Epithelial cell of proximal tubule (primary cell): ENCODE data around the gene RNF223. TPM values are rescaled to one million over a fixed set of nuclear protein-coding genes. Genes with fewer than 3 reads are reported as not detected.
A peak's percentile ranks its signal among the peaks of the same experiment; 100 is the strongest.

Source experiments
- DNase-seq: peaks from one replicate; pipeline ENCODE4 v3.0.0-alpha.2; 2011; ENCODE audit warnings: low read depth
- H3K4me3 ChIP-seq: 2 replicates; pipeline ENCODE4 v1.5.1; 2011; ENCODE audit warnings: low read depth, mild to moderate bottlenecking, low read length
- total RNA-seq: library from RNA; depleted of rRNA; stranded (reverse); fragments of >200 nt; gene quantifications from 2 replicates; pipeline ENCODE4 v1.2.3, GENCODE V29; 2015
- TF ChIP-seq, protein P1 (sequence below): conservative IDR thresholded peaks from 2 replicates; pipeline ENCODE4 v1.5.1; 2012; ENCODE audit warnings: low read depth, mild to moderate bottlenecking, low read length

RNF223 gene
- total RNA-seq, 1 donor from 2014 or later: 1.6 TPM

GRCh38 chr1:1041873-1042272 is 32.2 kb downstream of the RNF223 start:
- no peak overlapping the region for H3K4me3 ChIP-seq
- DNase-seq: no peak
- TF ChIP-seq, protein P1, sequence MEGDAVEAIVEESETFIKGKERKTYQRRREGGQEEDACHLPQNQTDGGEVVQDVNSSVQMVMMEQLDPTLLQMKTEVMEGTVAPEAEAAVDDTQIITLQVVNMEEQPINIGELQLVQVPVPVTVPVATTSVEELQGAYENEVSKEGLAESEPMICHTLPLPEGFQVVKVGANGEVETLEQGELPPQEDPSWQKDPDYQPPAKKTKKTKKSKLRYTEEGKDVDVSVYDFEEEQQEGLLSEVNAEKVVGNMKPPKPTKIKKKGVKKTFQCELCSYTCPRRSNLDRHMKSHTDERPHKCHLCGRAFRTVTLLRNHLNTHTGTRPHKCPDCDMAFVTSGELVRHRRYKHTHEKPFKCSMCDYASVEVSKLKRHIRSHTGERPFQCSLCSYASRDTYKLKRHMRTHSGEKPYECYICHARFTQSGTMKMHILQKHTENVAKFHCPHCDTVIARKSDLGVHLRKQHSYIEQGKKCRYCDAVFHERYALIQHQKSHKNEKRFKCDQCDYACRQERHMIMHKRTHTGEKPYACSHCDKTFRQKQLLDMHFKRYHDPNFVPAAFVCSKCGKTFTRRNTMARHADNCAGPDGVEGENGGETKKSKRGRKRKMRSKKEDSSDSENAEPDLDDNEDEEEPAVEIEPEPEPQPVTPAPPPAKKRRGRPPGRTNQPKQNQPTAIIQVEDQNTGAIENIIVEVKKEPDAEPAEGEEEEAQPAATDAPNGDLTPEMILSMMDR: no peak

GRCh38 chr1:1041092-1041523 is 33.0 kb downstream of the RNF223 start:
- no peak overlapping the region for H3K4me3 ChIP-seq
- TF ChIP-seq, protein P1: no peak
- DNase-seq: no peak

DNA sequence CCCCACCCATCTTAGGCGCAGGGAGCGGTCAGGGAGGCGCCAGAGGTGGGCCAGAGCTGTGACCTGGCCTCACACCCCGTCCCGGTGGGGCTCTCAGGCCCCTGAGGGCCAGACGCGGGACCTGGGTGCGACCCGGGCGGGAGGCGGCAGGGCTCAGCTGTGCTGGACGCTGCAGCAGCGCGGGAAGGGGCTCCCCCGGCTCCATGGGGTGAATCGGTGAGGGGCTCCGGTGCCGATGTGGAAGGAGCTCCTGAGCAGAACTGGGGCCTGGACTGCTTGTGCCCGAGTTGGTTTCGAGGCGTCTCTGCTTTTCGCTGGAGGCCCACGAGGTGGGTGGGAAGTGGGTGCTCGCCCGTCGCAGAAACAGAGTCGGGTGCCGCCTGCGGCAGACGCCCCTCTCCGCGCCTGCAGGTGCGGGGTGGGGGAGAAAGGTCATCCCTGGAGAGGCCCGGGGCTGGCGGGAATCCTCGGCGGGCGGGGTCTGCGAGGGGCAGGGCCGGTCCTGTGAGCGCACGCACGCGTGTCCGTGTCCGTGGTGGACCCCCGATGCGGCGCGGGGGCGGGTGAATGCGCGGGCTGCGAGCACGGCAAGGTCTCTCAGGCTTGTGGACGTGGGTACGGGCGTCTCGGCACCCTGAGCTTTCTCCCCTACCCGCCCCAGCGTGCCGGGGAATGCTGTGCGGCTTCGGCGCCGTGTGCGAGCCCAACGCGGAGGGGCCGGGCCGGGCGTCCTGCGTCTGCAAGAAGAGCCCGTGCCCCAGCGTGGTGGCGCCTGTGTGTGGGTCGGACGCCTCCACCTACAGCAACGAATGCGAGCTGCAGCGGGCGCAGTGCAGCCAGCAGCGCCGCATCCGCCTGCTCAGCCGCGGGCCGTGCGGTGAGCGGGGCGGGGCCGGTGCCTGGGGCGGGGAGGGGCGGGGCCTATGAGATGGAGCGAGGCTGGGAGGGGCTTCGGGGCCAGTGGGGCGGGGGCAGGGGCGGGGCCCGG is 33.8 kb downstream of the RNF223 start:
- DNase-seq: no peak
- TF ChIP-seq, protein P1: no peak
- H3K4me3 ChIP-seq: peak overlapping the region; percentile 6

- TF ChIP-seq, protein P1: no peak
- no peak for DNase-seq
- no peak overlapping the region for H3K4me3 ChIP-seq
Measured at GRCh38 chr1:1039145-1039910, 34.8 kb downstream of the RNF223 start.

DNA sequence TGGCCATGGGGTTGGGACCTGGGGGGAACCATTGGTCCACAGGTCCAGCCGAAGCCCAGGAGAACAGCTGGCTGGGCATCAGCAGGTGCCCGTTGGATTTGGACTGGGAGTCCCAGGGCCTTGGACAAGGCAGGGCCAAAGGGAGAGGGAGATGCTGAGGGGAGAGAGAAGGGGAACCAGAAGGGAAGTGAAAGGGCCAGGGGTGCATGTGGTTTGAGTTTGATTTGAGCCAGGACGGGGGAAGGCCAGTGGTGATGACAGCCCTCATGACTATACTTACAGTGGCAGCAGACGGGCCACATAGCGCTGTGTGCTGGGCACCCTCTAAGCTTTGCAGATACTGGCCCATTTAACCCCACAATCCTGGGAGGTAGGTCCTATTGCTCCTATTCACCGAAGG is 35.4 kb downstream of the RNF223 start:
- TF ChIP-seq, protein P1: no peak
- no peak for DNase-seq

GRCh38 chr1:1037366-1038327 is 36.5 kb downstream of the RNF223 start:
- no peak for DNase-seq
- TF ChIP-seq, protein P1: no peak
- H3K4me3 ChIP-seq: no peak overlapping the region

More for the DNA sequence above, 35.4 kb downstream of the RNF223 start:
- H3K4me3 ChIP-seq: no peak overlapping the region
